NB4 (cell line): ENCODE results near the gene JAKMIP2.

ENCODE experiments used
- DNase-seq: peaks from one replicate; pipeline ENCODE4 v3.0.0; 2010; ENCODE audit warnings: low read depth
- H3K4me3 ChIP-seq: one replicate; pipeline ENCODE4 v1.5.1; 2011; ENCODE audit warnings: mild to moderate bottlenecking, low read depth, low read length, moderate library complexity
- CTCF ChIP-seq: IDR thresholded peaks from one replicate; pipeline ENCODE4 v1.5.1; 2012; ENCODE audit warnings: low read depth, low read length
- MAX ChIP-seq: IDR thresholded peaks from 2 replicates; pipeline ENCODE4 v1.6.1; 2011; ENCODE audit warnings: low read depth, low read length
- MYC ChIP-seq: IDR thresholded peaks from 2 replicates; pipeline ENCODE4 v1.6.1; 2011; ENCODE audit warnings: low read depth, low read length
- POLR2A ChIP-seq: IDR thresholded peaks from 2 replicates; pipeline ENCODE4 v1.6.1; 2011; ENCODE audit warnings: mild to moderate bottlenecking; ENCODE audit not compliant: insufficient read length; ENCODE audit errors: extremely low read depth

Gene JAKMIP2

GRCh38 chr5:147780924-147781573 lies 1.5 kb downstream of the JAKMIP2 start:
- TF ChIP-seq CTCF (no peak), MAX (no peak), MYC (no peak), POLR2A (no peak)
- no peak for DNase-seq
- H3K4me3 ChIP-seq, result no peak overlapping the region

GRCh38 chr5:147779694-147780093 lies 2.8 kb downstream of the JAKMIP2 start:
- no peak overlapping the region for H3K4me3 ChIP-seq
- no peak for DNase-seq
- TF ChIP-seq MAX (no peak), POLR2A (no peak), MYC (no peak), CTCF (no peak)

GRCh38 chr5:147776989-147777388 lies 5.5 kb downstream of the JAKMIP2 start:
- no peak overlapping the region for H3K4me3 ChIP-seq
- DNase-seq, result no peak
- TF ChIP-seq POLR2A (no peak), MAX (no peak), MYC (no peak), CTCF (no peak)

- TF ChIP-seq MYC (no peak), MAX (no peak), CTCF (no peak), POLR2A (no peak)
- DNase-seq, result no peak
- H3K4me3 ChIP-seq, result no peak overlapping the region
Observed at GRCh38 chr5:147773587-147773986, 8.9 kb downstream of the JAKMIP2 start.

GRCh38 chr5:147773139-147773538 lies 9.4 kb downstream of the JAKMIP2 start:
- no peak for DNase-seq
- TF ChIP-seq POLR2A (no peak), MAX (no peak), MYC (no peak), CTCF (no peak)

GRCh38 chr5:147767048-147767447 lies 15.5 kb downstream of the JAKMIP2 start:
- no peak overlapping the region for H3K4me3 ChIP-seq
- TF ChIP-seq MAX (no peak), CTCF (no peak), POLR2A (no peak), MYC (no peak)

More at GRCh38 chr5:147773139-147773538, 9.4 kb downstream of the JAKMIP2 start:
- H3K4me3 ChIP-seq, result no peak overlapping the region

More at GRCh38 chr5:147767048-147767447, 15.5 kb downstream of the JAKMIP2 start:
- DNase-seq, result no peak
